Peyer's patch (tissue), 4 donors: Measurements from ENCODE around the gene TECTB. TPM values are rescaled to one million over a fixed set of nuclear protein-coding genes. Genes with fewer than 3 reads are reported as not detected.
A peak's percentile ranks its signal among the peaks of the same experiment; 100 is the strongest.

Experiments used
- DNase-seq, 3 donors: peaks; one replicate each; pipeline ENCODE4 v3.0.0-alpha.2; 2017 to 2019
- H3K27ac ChIP-seq, 4 donors: fragments of 200-600 bp; sonication (generic); one replicate each; pipeline ENCODE4 v1.5.1; 2016 to 2019
- H3K27me3 ChIP-seq, 2 donors: fragments of 200-600 bp; sonication (generic); one replicate each; pipeline ENCODE4 v1.5.1; 2019
- H3K36me3 ChIP-seq, 3 donors: fragments of 200-600 bp; sonication (generic); one replicate each; pipeline ENCODE4 v1.5.1; 2016 to 2019
- H3K4me1 ChIP-seq, 4 donors: fragments of 200-600 bp; sonication (generic); one replicate each; pipeline ENCODE4 v1.5.1; 2016 to 2019
- H3K4me3 ChIP-seq, 4 donors: fragments of 200-600 bp; sonication (generic); 1 replicate in 3 of 4; 2 replicates in 1 of 4; pipeline ENCODE4 v1.5.1; 2016 to 2019; ENCODE audit warnings: mild to moderate bottlenecking in 1 of 4
- H3K9me3 ChIP-seq, 4 donors: fragments of 200-600 bp; sonication (generic); one replicate each; pipeline ENCODE4 v1.5.1; 2016 to 2019; ENCODE audit warnings: mild to moderate bottlenecking in 1 of 4
- CTCF ChIP-seq, 6 experiments: fragments of 450-650 bp in 4 of 6; fragments of 200-600 bp in 2 of 6; sonication (generic) in 1 of 6; IDR thresholded peaks; one replicate each; pipeline ENCODE4 v1.5.1; 2017 to 2019; ENCODE audit warnings: antibody characterized with exemption in 6 of 6, mild to moderate bottlenecking in 3 of 6, moderate library complexity in 1 of 6
- POLR2A ChIP-seq, 2 donors: fragments of 450-650 bp; IDR thresholded peaks; one replicate each; pipeline ENCODE4 v1.5.1; 2017; ENCODE audit warnings: antibody characterized with exemption in 2 of 2, mild to moderate bottlenecking in 2 of 2, moderate library complexity in 2 of 2
- total RNA-seq, 4 donors: library from RNA; depleted of rRNA; stranded (reverse); fragments of >200 nt; gene quantifications; one replicate each; pipeline ENCODE4 v1.1.0, GENCODE V29; 2016

The TECTB gene
- total RNA-seq, 4 donors from 2014 or later: not detected

DNA sequence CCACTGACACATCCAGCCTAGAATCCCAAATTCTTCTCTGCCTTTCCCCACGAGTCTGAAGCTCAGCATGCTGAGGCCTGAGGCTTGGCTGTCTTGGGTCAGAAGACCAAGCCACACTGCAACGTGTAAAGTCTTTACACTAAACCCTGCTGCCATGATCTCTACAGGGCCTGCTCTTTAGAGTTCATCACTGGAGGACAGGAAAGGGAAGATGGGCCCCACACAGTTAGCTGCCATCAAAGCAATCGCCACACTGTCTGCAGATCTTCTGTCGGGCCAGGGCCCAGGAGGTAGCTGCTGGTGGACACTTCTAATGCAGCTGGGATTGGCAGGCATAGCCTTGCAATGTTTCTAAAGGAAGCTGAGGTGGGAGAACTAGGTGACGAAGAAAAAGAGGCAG is 8.4 kb upstream of the TECTB start:
- H3K36me3 ChIP-seq: no peaks in the 10 kb centered on the region
- H3K4me3 ChIP-seq: no peak overlapping the region
- no peaks in the 10 kb centered on the region for H3K9me3 ChIP-seq
- no peak overlapping the region for H3K27ac ChIP-seq
- DNase-seq: no peak
- H3K4me1 ChIP-seq: no peaks in the 10 kb centered on the region
- no peaks in the 10 kb centered on the region for H3K27me3 ChIP-seq
- TF ChIP-seq CTCF (IDR thresholded peaks at IDR 0.05) (no peak), POLR2A (IDR thresholded peaks at IDR 0.05) (no peak)

GRCh38 chr10:112275512-112276245 is 7.5 kb upstream of the TECTB start:
- no peaks in the 10 kb centered on the region for H3K4me1 ChIP-seq
- TF ChIP-seq CTCF (IDR thresholded peaks at IDR 0.05): no peak
- no peak for TF ChIP-seq POLR2A (IDR thresholded peaks at IDR 0.05)
- H3K27ac ChIP-seq: peak overlapping the region in 1 of 4 donors; percentile 8
- DNase-seq: no peak
- no peaks in the 10 kb centered on the region for H3K36me3 ChIP-seq
- no peaks in the 10 kb centered on the region for H3K9me3 ChIP-seq
- no peaks in the 10 kb centered on the region for H3K27me3 ChIP-seq
- H3K4me3 ChIP-seq: no peak overlapping the region

- no peaks in the 10 kb centered on the region for H3K9me3 ChIP-seq
- no peaks in the 10 kb centered on the region for H3K27me3 ChIP-seq
- no peak overlapping the region for H3K4me3 ChIP-seq
- no peak overlapping the region for H3K27ac ChIP-seq
- no peak for TF ChIP-seq POLR2A (IDR thresholded peaks at IDR 0.05)
- TF ChIP-seq CTCF (IDR thresholded peaks at IDR 0.05): no peak
- no peak for DNase-seq
- H3K36me3 ChIP-seq: no peaks in the 10 kb centered on the region
- no peaks in the 10 kb centered on the region for H3K4me1 ChIP-seq
Measured at GRCh38 chr10:112278871-112279270, 4.3 kb upstream of the TECTB start.

DNA sequence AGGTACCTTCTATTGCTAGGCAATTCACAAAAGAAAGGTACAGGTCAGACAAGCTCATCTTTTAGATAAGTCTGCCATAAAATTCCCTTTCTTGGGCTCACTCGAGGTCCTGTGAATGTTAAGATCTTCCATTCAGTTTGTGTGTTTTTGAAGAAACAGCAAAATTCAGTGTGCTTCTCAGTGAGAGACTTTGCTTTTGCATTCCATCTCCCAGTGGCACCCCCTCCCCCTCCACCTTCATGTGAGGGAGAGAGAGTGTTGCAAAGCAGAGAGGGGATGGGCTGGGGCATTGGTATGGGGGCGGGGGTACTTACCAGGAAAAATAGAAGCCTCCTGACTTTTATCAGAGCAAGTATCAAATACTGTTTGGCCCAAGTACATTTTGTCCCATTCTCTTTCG is 3.8 kb upstream of the TECTB start:
- TF ChIP-seq POLR2A (IDR thresholded peaks at IDR 0.05): no peak
- no peak for TF ChIP-seq CTCF (IDR thresholded peaks at IDR 0.05)
- Histone ChIP-seq H3K4me1 (no peaks in the 10 kb centered on the region), H3K36me3 (no peaks in the 10 kb centered on the region), H3K4me3 (no peak overlapping the region), H3K27me3 (no peaks in the 10 kb centered on the region), H3K27ac (no peak overlapping the region), H3K9me3 (no peaks in the 10 kb centered on the region)
- no peak for DNase-seq

- H3K36me3 ChIP-seq: no peaks in the 10 kb centered on the region
- peak overlapping the region in 1 of 4 donors; percentile 18 for H3K27ac ChIP-seq
- no peaks in the 10 kb centered on the region for H3K9me3 ChIP-seq
- TF ChIP-seq CTCF (IDR thresholded peaks at IDR 0.05) (no peak), POLR2A (IDR thresholded peaks at IDR 0.05) (no peak)
- H3K4me1 ChIP-seq: no peaks in the 10 kb centered on the region
- H3K27me3 ChIP-seq: no peaks in the 10 kb centered on the region
- H3K4me3 ChIP-seq: no peak overlapping the region
- DNase-seq: peak in 1 of 3 donors; percentile 70
Measured at GRCh38 chr10:112280205-112280921, 2.8 kb upstream of the TECTB start.
